Smooth muscle cell (in vitro differentiated cells): ENCODE data around the gene ALKBH1. TPM values are rescaled to one million over a fixed set of nuclear protein-coding genes. Genes with fewer than 3 reads are reported as not detected.
"Not testable (repeated sequence)": the region's sequence is repeated elsewhere in the genome, so short reads cannot be mapped to it uniquely, and the experiment has no call there.

ENCODE experiments used
- DNase-seq: peaks from one replicate; lab custom pipeline; 2025; ENCODE audit not compliant: unreplicated experiment; lab: John Stamatoyannopoulos, UW
- H2AFZ ChIP-seq: fragments of 200-600 bp; sonication (generic); 2 replicates; pipeline ENCODE4 v1.6.0; 2016; ENCODE audit warnings: antibody characterized with exemption, low read depth, mild to moderate bottlenecking
- H3F3A ChIP-seq: fragments of 200-600 bp; sonication (generic); 2 replicates; pipeline ENCODE4 v1.6.0; 2017; ENCODE audit warnings: antibody characterized with exemption, low read depth
- H3K27ac ChIP-seq: fragments of 200-600 bp; sonication (generic); 2 replicates; pipeline ENCODE4 v1.5.1; 2016; ENCODE audit warnings: low read depth, mild to moderate bottlenecking
- H3K27me3 ChIP-seq: fragments of 200-600 bp; sonication (generic); 2 replicates; pipeline ENCODE4 v1.6.1; 2016; ENCODE audit warnings: low read depth, mild to moderate bottlenecking
- H3K36me3 ChIP-seq: fragments of 200-600 bp; sonication (generic); 2 replicates; pipeline ENCODE4 v1.5.1; 2016; ENCODE audit warnings: low read depth
- H3K4me1 ChIP-seq: fragments of 200-600 bp; sonication (generic); 2 replicates; pipeline ENCODE4 v1.5.1; 2016; ENCODE audit warnings: low read depth
- H3K4me2 ChIP-seq: fragments of 200-600 bp; sonication (generic); 2 replicates; pipeline ENCODE4 v1.6.0; 2016; ENCODE audit warnings: mild to moderate bottlenecking
- H3K4me3 ChIP-seq: fragments of 200-600 bp; sonication (generic); 2 replicates; pipeline ENCODE4 v1.5.1; 2016; ENCODE audit warnings: mild to moderate bottlenecking
- H3K79me2 ChIP-seq: fragments of 200-600 bp; sonication (generic); 2 replicates; pipeline ENCODE4 v1.6.0; 2016; ENCODE audit warnings: low read depth, mild to moderate bottlenecking
- H3K9ac ChIP-seq: fragments of 200-600 bp; sonication (generic); 2 replicates; pipeline ENCODE4 v1.6.0; 2016; ENCODE audit warnings: low read depth
- H3K9me3 ChIP-seq: fragments of 200-600 bp; sonication (generic); replicated peaks from 2 replicates; pipeline ENCODE4 v1.5.1; 2016; ENCODE audit warnings: low read depth
- H4K20me1 ChIP-seq: fragments of 200-600 bp; sonication (generic); 2 replicates; pipeline ENCODE4 v1.6.0; 2016; ENCODE audit warnings: low read depth
- CTCF ChIP-seq: fragments of 200-600 bp; sonication (generic); IDR thresholded peaks from 2 replicates; pipeline ENCODE4 v1.5.1; 2017; ENCODE audit warnings: borderline replicate concordance, mild to moderate bottlenecking, antibody characterized with exemption; ENCODE audit not compliant: insufficient read depth, poor library complexity, severe bottlenecking
- WGBS: methylation state at CpG from one replicate; pipeline ENCODE4 v1.1.7; 2016; ENCODE audit warnings: low lambda C conversion rate; 5-methylcytosine and 5-hydroxymethylcytosine counted together
- polyA plus RNA-seq: library from polyadenylated mRNA; unstranded; fragments of >200 nt; fragmentation: Nextera tagmentation; extraction: Ambion mirVana; gene quantifications from 2 replicates; pipeline ENCODE4 v1.2.1, GENCODE V29; 2016
- total RNA-seq: library from RNA; depleted of rRNA; stranded (reverse); fragments of >200 nt; gene quantifications from 2 replicates; pipeline ENCODE4 v1.2.3, GENCODE V29; 2014

Gene ALKBH1
- total and polyA plus RNA-seq, 2 experiments from 2014 or later = 11.3 to 15.0 TPM

- no peak for DNase-seq
- Histone ChIP-seq H3K79me2 (no peaks in the 10 kb centered on the region), H3K9me3 (no peaks in the 10 kb centered on the region), H3F3A (no peaks in the 10 kb centered on the region), H3K36me3 (no peaks in the 10 kb centered on the region), H2AFZ (no peak overlapping the region), H3K27ac (peak overlapping the region; percentile 45), H3K27me3 (no peaks in the 10 kb centered on the region), H3K4me3 (no peak overlapping the region), H4K20me1 (no peaks in the 10 kb centered on the region), H3K4me2 (no peak overlapping the region), H3K9ac (no peak overlapping the region), H3K4me1 (peaks cover 3% of the 10 kb centered on the region)
- TF ChIP-seq CTCF = no peak
- 76% methylated on average over 6 of the region's 6 CpGs for WGBS
Observed at GRCh38 chr14:77663293-77663692, 44.5 kb downstream of the ALKBH1 start.

- not testable (repeated sequence) for H3K36me3 ChIP-seq, H3K27ac ChIP-seq, H3K4me1 ChIP-seq, H3K4me3 ChIP-seq, H3K27me3 ChIP-seq, H3F3A ChIP-seq, H3K9me3 ChIP-seq, H4K20me1 ChIP-seq, H2AFZ ChIP-seq, H3K4me2 ChIP-seq, H3K9ac ChIP-seq, H3K79me2 ChIP-seq, DNase-seq
- 52% methylated on average over 9 of the region's 9 CpGs for WGBS
Observed at GRCh38 chr14:77661562-77661961, 46.3 kb downstream of the ALKBH1 start.

- no peak for DNase-seq
- Histone ChIP-seq H3K27ac (no peak overlapping the region), H2AFZ (no peak overlapping the region), H3K4me1 (peaks cover 3% of the 10 kb centered on the region), H4K20me1 (no peaks in the 10 kb centered on the region), H3K4me3 (no peak overlapping the region), H3K79me2 (no peaks in the 10 kb centered on the region), H3K9ac (no peak overlapping the region), H3K36me3 (no peaks in the 10 kb centered on the region), H3K4me2 (no peak overlapping the region), H3K9me3 (no peaks in the 10 kb centered on the region), H3K27me3 (no peaks in the 10 kb centered on the region), H3F3A (no peaks in the 10 kb centered on the region)
- TF ChIP-seq CTCF = no peak
- WGBS = 86% methylated on average over 7 of the region's 7 CpGs
Observed at GRCh38 chr14:77660754-77661153, 47.1 kb downstream of the ALKBH1 start.

- Histone ChIP-seq H3K79me2 (no peaks in the 10 kb centered on the region), H3K4me1 (peaks cover 3% of the 10 kb centered on the region), H4K20me1 (no peaks in the 10 kb centered on the region), H3K4me3 (no peak overlapping the region), H3K4me2 (no peak overlapping the region), H3K27ac (no peak overlapping the region), H3K27me3 (no peaks in the 10 kb centered on the region), H3K9me3 (no peaks in the 10 kb centered on the region), H3K36me3 (no peaks in the 10 kb centered on the region), H3K9ac (no peak overlapping the region), H3F3A (no peaks in the 10 kb centered on the region), H2AFZ (no peak overlapping the region)
- no peak for DNase-seq
- WGBS = 79% methylated on average over 2 of the region's 2 CpGs
- TF ChIP-seq CTCF = no peak
Observed at GRCh38 chr14:77659831-77660230, 48.0 kb downstream of the ALKBH1 start.
